Keratinocyte (primary cell): ENCODE measurements around the gene S100A9. TPM values are rescaled to one million over a fixed set of nuclear protein-coding genes. Genes with fewer than 3 reads are reported as not detected.

Experiments used
- DNase-seq: peaks from one replicate; pipeline ENCODE4 v3.0.0-alpha.2; 2011; ENCODE audit warnings: low read depth, missing footprints, low spot score
- FAIRE-seq: peaks from 2 replicates; lab custom pipeline; 2011; peaks lifted over from hg19 to GRCh38; lab: Jason Lieb, UNC
- H2AFZ ChIP-seq: 2 replicates; pipeline ENCODE4 v1.6.0; 2012; ENCODE audit warnings: low read length, control low read depth, inconsistent platforms; ENCODE audit not compliant: control insufficient read depth
- H3K27ac ChIP-seq: 2 replicates; pipeline ENCODE4 v1.5.1; 2011; ENCODE audit warnings: low read length; ENCODE audit not compliant: control insufficient read depth, insufficient read depth
- H3K27me3 ChIP-seq: 3 replicates; pipeline ENCODE4 v1.6.0; 2011; ENCODE audit warnings: low read length; ENCODE audit not compliant: control insufficient read depth, insufficient read depth; ENCODE audit errors: extremely low read depth
- H3K36me3 ChIP-seq, 2 experiments: 2 replicates in 1 of 2; 3 replicates in 1 of 2; pipeline ENCODE4 v1.5.1; 2011; ENCODE audit warnings: low read length in 2 of 2, mild to moderate bottlenecking in 1 of 2; ENCODE audit not compliant: control insufficient read depth in 2 of 2, insufficient read depth in 2 of 2; ENCODE audit errors: extremely low read depth in 1 of 2
- H3K4me1 ChIP-seq: 3 replicates; pipeline ENCODE4 v1.5.1; 2011; ENCODE audit warnings: low read length; ENCODE audit not compliant: control insufficient read depth, insufficient read depth; ENCODE audit errors: extremely low read depth
- H3K4me2 ChIP-seq: 3 replicates; pipeline ENCODE4 v1.6.0; 2011; ENCODE audit warnings: low read depth, low read length; ENCODE audit not compliant: control insufficient read depth, insufficient read depth; ENCODE audit errors: extremely low read depth
- H3K4me3 ChIP-seq, 3 experiments: fragments of 200-600 bp in 1 of 3; sonication (generic) in 1 of 3; 2 replicates in 2 of 3; 3 replicates in 1 of 3; pipeline ENCODE4 v1.5.1; 2011 to 2016; ENCODE audit warnings: low read length in 3 of 3, mild to moderate bottlenecking in 3 of 3, control low read depth in 2 of 3, inconsistent platforms in 1 of 3, low read depth in 1 of 3, mixed read lengths in 1 of 3, mixed run types in 1 of 3, moderate library complexity in 1 of 3; ENCODE audit not compliant: control insufficient read depth in 2 of 3, insufficient read depth in 2 of 3; ENCODE audit errors: extremely low read depth in 1 of 3
- H3K79me2 ChIP-seq: 2 replicates; pipeline ENCODE4 v1.6.0; 2012; ENCODE audit warnings: low read length; ENCODE audit not compliant: control insufficient read depth, insufficient read depth
- H3K9ac ChIP-seq: 3 replicates; pipeline ENCODE4 v1.6.0; 2011; ENCODE audit warnings: low read length; ENCODE audit not compliant: control insufficient read depth, insufficient read depth; ENCODE audit errors: extremely low read depth
- H3K9me1 ChIP-seq: 3 replicates; pipeline ENCODE4 v1.6.0; 2011; ENCODE audit warnings: low read length; ENCODE audit not compliant: control insufficient read depth, insufficient read depth; ENCODE audit errors: extremely low read depth
- H3K9me3 ChIP-seq: 2 replicates; pipeline ENCODE4 v1.5.1; 2012; ENCODE audit warnings: low read depth, low read length; ENCODE audit not compliant: control insufficient read depth
- H4K20me1 ChIP-seq: 3 replicates; pipeline ENCODE4 v1.6.0; 2011; ENCODE audit warnings: low read length; ENCODE audit not compliant: control insufficient read depth, insufficient read depth; ENCODE audit errors: extremely low read depth
- EZH2 ChIP-seq: IDR thresholded peaks from one replicate; pipeline ENCODE4 v1.6.1; 2012; ENCODE audit warnings: inconsistent platforms, mild to moderate bottlenecking, low read length, moderate library complexity
- dilution Hi-C: fragments of 300-500 bp; cut with MboI; formaldehyde crosslinking; loops from one replicate; pipeline ENCODE4 v1.7.0; 2020; ENCODE audit warnings: low sequenced_read_pairs; ENCODE audit not compliant: extremely low pct_ligation_motif_present
- polyA plus RNA-seq, 5 experiments: library from polyadenylated mRNA; depleted of rRNA in 3 of 5; stranded (reverse) in 3 of 5; stranded (forward) in 1 of 5; unstranded in 1 of 5; fragments of >200 nt; gene quantifications; 1 replicate in 1 of 5; 2 replicates in 3 of 5; 3 replicates in 1 of 5; pipeline versions ENCODE4 v1.2.1 to v1.2.3, GENCODE V29; 2011 to 2012; ENCODE audit warnings: missing spikeins in 2 of 5, low read depth in 1 of 5, low replicate concordance in 1 of 5
- TF ChIP-seq, protein P1 (sequence below), 3 experiments: IDR thresholded peaks in 1 of 3; conservative IDR thresholded peaks in 1 of 3; optimal IDR thresholded peaks in 1 of 3; 2 replicates in 2 of 3; 3 replicates in 1 of 3; pipeline versions ENCODE3 to v1.5.1; 2011; ENCODE audit warnings: low read length in 3 of 3, mild to moderate bottlenecking in 3 of 3, moderate library complexity in 2 of 3, control low read depth in 1 of 3, inconsistent platforms in 1 of 3; ENCODE audit not compliant: insufficient read depth in 2 of 3; ENCODE audit errors: extremely low read depth in 1 of 3

The S100A9 gene
- polyA plus RNA-seq, 1 donor (not counting 4 experiments of a cell fraction or from before 2014, with no cell fraction given): 297 TPM

DNA sequence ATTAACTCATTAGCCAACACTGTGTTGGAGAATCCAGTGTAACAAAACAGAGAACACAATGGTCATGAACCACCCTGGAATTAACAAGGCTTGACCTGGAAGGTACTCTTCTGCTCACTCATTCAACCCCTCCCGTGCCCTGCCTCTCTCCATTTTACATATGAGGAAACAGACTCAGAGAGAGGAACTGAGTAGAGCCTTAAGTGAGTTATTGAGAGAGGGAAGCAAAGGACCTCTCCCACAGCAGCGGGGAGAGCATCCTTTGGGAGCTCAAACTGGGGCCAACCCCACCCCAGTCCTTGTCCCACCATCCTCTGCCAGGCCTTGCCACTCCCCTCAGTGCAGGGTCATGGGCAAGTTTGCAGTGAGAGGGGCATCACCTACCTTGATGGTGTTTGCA is 16.4 kb downstream of the S100A9 start:
- Histone ChIP-seq H3K36me3 (no peaks in the 10 kb centered on the region), H3K9ac (no peak overlapping the region), H2AFZ (no peak overlapping the region), H3K4me3 (no peak overlapping the region), H3K9me3 (no peaks in the 10 kb centered on the region), H3K4me2 (no peak overlapping the region), H3K27me3 (no peaks in the 10 kb centered on the region), H3K79me2 (no peaks in the 10 kb centered on the region), H3K9me1 (no peaks in the 10 kb centered on the region), H3K27ac (no peak overlapping the region), H4K20me1 (no peaks in the 10 kb centered on the region), H3K4me1 (peaks cover 30% of the 10 kb centered on the region)
- TF ChIP-seq EZH2: no peak
- TF ChIP-seq, protein P1, sequence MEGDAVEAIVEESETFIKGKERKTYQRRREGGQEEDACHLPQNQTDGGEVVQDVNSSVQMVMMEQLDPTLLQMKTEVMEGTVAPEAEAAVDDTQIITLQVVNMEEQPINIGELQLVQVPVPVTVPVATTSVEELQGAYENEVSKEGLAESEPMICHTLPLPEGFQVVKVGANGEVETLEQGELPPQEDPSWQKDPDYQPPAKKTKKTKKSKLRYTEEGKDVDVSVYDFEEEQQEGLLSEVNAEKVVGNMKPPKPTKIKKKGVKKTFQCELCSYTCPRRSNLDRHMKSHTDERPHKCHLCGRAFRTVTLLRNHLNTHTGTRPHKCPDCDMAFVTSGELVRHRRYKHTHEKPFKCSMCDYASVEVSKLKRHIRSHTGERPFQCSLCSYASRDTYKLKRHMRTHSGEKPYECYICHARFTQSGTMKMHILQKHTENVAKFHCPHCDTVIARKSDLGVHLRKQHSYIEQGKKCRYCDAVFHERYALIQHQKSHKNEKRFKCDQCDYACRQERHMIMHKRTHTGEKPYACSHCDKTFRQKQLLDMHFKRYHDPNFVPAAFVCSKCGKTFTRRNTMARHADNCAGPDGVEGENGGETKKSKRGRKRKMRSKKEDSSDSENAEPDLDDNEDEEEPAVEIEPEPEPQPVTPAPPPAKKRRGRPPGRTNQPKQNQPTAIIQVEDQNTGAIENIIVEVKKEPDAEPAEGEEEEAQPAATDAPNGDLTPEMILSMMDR (optimal IDR thresholded peaks at IDR 0.05 in 1 of 3, IDR thresholded peaks at IDR 0.05 in 1 of 3, conservative IDR thresholded peaks at IDR 0.05 in 1 of 3; ENCODE audit: extremely low read depth in 1 of 3, insufficient read depth in 2 of 3, low read length in 3 of 3): no peak
- DNase-seq: no peak
- dilution Hi-C loops: no loop called here
- FAIRE-seq: no peak

DNA sequence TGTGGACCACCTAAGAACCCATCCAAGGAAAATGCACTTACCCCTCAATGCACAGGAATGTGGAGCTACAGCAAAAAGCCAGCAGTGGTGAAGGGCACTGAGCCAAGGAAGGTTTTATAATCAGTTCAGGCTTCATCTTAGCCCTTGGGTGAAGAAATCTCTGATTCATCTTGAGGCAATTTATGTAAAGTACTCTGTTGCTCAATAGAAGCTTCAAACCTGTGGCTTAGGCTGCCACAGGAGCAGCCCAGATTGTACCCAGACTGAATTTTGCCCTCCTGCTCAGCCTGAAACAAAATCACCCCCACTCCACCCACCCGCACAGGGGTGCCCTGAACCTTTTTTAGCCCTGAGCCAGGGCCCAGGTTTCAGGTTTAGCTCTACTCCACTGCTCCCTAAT is 17.9 kb downstream of the S100A9 start, which contains the start of gene S100A12:
Gene S100A12, minus strand, starts transcription at position 111 of the 400 bp plus-strand sequence. CDS start 1,029 bp downstream, outside the sequence.
- Histone ChIP-seq H3K4me2 (peak within 1 kb of the TSS; percentile 22), H3K9me1 (no peaks in the 10 kb centered on the region), H3K36me3 (no peaks in the 10 kb centered on the region), H3K9ac (no peak within 1 kb of the TSS), H4K20me1 (no peaks in the 10 kb centered on the region), H3K4me3 (no peak within 1 kb of the TSS), H3K27me3 (no peaks in the 10 kb centered on the region), H3K9me3 (peaks cover under 1% of the 10 kb centered on the region), H2AFZ (no peak within 1 kb of the TSS), H3K79me2 (no peaks in the 10 kb centered on the region), H3K27ac (peak within 1 kb of the TSS; percentile 11), H3K4me1 (peaks cover 30% of the 10 kb centered on the region)
- FAIRE-seq (peak; percentile 92), DNase-seq (no peak)
- dilution Hi-C loops: no loop called here
- TF ChIP-seq, protein P1 (optimal IDR thresholded peaks at IDR 0.05 in 1 of 3, IDR thresholded peaks at IDR 0.05 in 1 of 3, conservative IDR thresholded peaks at IDR 0.05 in 1 of 3; ENCODE audit: extremely low read depth in 1 of 3, insufficient read depth in 2 of 3, low read length in 3 of 3): no peak
- no peak for TF ChIP-seq EZH2
